GM21367 (cell line): ENCODE results near the gene TOX4.
"Not testable (repeated sequence)": the region's sequence is repeated elsewhere in the genome, so short reads cannot be mapped to it uniquely, and the experiment has no call there.

Source experiments
- ATAC-seq: cut with Tn5 transposase; IDR thresholded peaks from one replicate; pipeline ENCODE4 v1.9.1; 2021; ENCODE audit not compliant: unreplicated experiment

Gene TOX4

DNA sequence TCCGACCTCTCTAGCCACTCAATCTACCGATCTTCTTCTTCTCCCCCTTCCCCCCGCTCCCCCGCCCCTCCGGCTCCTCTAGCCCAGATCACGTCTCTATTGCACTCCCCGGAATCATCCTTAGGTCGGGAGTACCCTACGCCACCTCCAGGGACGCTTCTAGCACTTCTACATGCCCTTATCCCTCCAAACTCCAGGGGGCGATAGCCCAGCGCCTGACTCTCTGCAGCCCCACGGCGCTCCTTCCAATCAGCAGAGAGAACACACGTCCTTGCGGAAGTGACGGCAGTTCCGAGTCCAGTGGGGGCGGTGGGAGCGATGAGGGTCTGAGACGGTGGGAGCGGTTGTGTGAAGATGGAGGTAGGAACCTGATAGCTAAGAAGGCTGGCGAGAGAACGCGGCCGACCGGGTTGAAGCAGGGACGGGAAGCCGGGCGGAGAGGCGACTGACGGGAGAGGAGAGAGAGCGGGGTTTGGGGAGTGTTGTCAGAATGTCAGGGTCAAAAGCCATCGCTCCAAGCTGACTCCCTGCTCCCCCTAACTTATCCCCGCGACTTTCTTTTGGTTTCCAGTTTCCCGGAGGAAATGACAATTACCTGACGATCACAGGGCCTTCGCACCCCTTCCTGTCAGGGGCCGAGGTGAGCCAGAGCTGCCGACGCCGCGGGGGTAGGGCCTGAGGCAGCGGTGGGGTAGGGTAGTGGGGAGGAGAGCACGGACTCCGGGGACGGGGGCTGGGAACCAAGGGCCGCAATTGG is at the start of gene TOX4, which contains the start of gene RAB2B:
Gene TOX4 (plus strand): TSS at position 271 of the 757 bp plus-strand sequence. CDS start 84 bp downstream, at position 355.
Gene RAB2B (minus strand): TSS at position 35 of the 757 bp plus-strand sequence. CDS start 87 bp downstream, outside the sequence.
- ATAC-seq, result peak; percentile 99

DNA sequence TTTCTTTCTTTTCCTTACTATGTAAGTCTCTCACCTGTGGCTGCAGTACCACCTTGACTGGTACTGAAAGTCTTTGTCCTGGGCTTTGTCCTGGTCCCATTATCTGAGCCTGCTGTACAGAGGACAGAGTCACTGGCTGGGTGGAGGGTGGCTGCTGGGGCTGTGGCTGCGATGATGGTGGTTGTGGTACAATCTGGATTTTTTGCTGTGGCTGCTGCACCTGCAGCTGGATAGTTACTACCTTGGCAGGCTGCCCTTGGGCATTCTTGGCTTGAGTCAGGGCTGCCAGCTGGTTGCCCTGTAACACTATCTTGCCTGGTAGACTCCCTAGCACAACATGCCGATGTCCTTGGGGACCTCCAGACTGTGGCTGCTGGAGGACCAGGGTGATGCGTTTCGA is 48.1 kb upstream of the TOX4 start:
- no peak for ATAC-seq

DNA sequence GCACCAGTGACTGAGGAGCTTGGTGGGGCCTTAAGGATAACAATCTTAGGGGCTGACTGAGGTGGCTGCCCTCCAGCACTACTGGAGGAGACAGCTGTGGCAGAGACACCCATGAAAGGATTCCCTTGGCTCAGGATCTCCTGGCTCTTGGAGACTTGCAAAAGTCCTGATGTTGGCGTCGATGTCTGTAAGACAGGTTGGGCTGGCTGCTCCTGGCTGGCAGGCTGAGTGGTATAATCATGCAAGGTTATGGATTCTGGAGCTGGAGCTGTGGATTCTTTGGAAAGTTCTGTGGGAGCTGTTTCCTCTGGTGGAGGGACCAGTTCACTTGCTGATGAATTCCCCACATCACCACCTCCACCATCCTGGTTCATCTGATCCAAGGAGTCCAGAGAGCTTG is 45.9 kb upstream of the TOX4 start:
- ATAC-seq, result no peak

DNA sequence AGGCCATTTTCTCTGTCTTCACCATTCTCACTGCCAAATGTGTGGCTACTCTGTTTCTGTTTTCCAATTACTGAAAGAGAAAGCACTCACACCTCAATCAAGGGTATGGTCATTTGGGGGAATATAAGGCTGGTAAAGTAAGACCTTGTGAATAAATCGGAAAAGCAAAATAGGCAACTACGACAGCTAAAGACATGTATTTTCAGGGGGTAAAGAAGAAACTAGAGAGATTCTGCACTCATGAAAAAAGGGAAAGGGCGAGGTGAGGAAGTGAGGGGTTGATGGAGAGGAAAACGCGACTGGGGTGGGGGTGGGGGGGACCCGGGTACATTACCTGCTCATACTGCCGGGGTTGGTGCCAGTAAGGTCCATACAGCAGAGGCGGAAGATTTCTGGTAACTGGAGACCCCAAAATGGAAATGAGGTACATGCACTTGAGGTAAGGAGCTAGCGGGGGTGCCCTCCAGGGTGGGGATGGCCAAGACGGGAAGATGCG is 40.4 kb upstream of the TOX4 start:
- ATAC-seq, result no peak

DNA sequence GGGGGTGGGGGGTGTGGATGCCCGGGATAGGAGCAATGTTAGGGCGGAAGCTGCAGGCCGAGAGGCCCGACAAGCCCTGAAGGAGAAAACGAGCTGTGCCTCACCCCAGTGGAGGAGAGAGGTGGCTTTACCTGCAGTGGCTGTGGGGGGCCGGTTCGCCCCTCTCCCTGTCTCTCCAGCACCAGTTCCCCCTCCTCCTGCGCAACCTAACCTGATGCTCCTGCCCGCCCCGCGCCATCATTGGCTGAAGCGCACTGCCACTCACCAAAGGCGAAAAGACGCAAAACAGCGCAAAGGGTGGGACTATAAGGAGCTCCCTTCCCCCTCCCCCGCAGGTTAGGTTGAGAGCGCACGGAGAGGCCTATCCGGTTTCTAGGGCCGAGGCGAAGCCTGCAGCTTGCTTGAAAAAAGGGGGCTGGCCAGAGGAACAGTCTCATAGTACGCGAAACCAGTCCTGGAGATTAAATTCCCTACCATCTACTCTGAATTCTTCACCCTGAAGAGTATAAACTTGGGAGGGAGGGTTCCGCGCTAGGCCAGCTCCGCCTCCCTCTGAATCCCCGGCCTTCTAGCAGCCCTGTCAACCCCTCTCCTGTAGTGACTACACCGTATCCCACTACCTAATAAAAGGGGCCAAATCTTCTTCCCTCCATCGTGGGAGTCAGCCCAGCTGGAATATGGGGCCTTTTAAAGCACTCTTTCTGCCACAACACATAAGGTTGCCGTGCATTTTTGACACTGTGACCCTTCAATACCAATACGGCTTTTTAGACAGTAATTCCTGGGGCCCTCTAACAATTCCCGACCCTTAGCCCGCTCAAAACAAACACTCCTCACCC is 39.7 kb upstream of the TOX4 start:
- peak; percentile 94 for ATAC-seq

DNA sequence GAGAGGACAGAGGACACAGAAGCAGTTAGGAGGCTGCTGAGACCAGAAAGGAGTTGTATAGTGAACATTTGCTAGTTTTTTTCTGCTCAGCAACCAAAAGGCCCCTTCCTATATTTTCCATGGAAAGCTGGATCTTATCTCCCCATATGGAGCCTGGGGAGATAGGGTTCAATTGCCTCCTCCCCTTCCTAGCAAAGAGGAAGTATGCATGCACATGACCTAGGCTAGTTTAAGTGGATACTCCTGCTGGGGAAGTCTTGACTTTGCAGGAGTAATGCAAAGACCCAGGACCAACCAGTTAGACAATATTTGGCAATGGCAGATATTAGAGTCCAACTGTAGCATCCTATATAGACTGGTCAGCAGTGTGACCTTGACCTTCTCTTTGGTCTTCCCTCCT is 36.1 kb upstream of the TOX4 start:
- no peak for ATAC-seq

DNA sequence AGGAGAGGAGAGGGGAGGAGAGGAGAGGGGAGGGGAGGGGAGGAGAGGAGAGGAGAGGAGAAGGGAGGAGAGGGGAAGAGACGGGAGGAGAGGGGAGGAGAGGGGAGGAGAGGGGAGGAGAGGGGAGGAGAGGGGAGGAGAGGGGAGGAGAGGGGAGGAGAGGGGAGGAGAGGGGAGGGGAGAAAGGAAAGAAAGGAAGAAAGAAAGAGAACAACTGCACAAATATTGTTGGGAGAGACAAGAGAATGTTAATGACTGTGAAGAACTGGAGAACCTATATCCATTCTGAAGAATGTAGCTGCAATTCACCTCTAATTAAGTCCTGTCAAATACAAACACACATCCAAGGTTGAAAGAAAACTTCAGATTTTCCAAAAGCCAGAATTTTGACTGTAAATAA is 34.3 kb upstream of the TOX4 start:
- ATAC-seq, result not testable (repeated sequence)

DNA sequence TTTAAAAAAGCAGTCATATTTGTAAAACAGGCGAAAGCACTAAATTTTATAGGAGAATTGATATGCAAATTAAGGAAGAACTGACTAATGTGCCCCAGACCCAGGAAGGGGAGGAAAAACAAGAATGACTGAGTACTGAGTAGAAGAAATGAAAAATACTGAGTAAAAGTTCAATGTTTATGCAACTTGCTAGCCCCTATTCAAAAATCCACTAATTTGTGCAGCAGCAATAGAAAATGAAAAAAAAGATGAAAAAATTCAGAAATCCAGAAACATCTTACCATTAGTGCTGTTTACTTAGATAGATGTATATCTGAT is 27.1 kb upstream of the TOX4 start:
- ATAC-seq, result no peak

DNA sequence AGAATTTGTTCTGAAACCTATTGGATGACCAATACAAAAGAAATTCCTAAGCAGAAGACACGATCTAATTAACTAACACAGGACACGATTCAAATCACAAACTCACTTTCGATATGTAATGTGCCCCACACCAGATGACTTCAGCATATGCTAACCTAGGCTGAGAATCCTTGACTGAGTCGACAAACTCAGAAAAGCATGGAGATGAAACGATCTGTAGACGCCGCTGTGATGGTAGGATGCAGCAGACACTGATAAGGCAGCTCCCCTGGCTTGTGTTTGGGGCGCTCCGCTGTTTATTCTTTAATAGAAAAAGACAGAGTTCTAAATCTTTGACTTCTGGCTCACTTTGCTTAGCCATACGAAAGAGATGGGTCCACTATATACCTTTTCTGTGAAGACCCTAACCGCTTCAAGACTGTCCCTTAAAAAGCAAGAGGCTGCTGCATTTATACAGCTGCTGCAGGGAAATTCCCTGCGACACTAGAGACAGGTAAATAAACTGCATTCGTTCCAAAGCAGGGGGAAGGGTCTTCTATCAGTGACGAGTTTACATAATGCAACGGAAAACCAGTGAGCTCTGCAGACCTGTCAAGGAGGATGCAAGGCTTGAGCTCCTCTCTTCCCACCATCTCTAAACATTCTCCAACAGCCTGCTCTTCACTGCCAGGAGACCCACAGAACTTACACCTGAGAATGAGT is 22.0 kb upstream of the TOX4 start:
- ATAC-seq, result no peak

DNA sequence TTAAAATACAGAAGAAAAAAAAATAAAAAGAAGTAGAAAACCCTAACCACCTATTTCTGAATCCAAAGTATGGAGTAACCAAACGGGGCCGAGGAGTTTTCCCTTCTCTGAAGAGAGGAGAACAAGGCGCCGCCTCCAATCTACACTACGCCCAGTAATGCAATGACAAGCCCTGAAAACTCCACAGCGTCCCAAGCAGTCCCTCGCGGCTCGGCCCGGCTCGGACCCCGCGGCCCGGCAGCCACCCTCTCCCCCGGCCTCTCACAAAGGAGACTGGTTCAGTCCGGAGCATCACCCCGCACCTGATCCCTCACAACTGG is 21.4 kb upstream of the TOX4 start:
- ATAC-seq, result no peak

DNA sequence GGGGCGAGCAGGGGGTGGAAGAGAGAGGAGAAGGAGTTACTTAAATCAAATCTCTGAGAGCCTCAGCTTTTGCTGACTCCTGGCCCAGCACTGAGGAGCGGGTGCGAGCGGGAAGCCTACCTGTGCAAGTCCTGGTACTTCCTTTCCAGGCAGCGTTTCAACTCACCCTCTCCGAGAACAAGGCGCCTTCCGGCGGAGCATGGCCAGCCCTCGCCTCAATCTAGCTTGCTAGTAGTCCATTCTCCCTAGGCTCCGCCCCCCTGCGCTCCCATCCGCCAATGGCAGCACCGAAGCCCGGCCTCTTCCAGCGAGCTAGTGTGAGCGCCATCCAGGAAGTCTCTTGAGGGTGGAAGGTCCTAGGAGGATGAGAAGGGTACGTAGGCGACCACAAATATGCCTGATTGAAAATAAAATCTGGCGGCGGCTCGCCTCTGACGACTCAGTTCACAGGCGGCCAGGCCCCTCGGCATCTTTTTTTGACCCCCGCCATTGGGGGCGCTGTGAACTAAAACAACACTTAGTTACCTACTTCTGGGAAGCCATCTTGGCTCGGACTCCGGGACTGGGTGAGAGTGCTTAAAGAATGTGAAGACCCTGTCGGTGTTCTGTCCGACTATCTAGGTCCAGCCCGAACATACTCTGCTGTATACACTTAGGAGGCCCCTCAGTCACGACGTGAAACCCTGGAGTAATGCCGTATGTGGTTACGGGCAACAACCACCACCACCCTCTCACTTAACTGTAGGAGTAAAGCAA is 20.9 kb upstream of the TOX4 start, which contains the start of gene CHD8:
Gene CHD8 (minus strand): TSS at position 212 of the 756 bp plus-strand sequence. CDS start 24,480 bp downstream, outside the sequence.
- peak; percentile 94 for ATAC-seq

DNA sequence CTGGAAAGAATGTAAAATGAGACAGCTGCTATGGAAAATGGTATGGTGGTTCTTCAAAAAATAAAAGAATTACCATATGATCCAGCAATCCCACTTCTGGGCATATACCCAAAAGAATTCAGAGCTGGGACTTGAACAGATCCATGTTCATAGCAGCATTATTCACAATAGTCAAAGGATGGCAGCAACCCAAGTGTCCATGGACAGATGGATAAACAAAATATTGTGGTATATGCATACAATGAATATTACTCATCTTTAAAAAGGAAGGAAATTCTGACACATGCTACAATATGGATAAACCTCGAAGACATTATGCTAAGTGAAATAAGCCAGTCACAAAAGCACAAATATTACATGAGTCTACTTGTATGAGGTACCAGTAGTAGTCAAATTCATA is 9.4 kb upstream of the TOX4 start:
- no peak for ATAC-seq

DNA sequence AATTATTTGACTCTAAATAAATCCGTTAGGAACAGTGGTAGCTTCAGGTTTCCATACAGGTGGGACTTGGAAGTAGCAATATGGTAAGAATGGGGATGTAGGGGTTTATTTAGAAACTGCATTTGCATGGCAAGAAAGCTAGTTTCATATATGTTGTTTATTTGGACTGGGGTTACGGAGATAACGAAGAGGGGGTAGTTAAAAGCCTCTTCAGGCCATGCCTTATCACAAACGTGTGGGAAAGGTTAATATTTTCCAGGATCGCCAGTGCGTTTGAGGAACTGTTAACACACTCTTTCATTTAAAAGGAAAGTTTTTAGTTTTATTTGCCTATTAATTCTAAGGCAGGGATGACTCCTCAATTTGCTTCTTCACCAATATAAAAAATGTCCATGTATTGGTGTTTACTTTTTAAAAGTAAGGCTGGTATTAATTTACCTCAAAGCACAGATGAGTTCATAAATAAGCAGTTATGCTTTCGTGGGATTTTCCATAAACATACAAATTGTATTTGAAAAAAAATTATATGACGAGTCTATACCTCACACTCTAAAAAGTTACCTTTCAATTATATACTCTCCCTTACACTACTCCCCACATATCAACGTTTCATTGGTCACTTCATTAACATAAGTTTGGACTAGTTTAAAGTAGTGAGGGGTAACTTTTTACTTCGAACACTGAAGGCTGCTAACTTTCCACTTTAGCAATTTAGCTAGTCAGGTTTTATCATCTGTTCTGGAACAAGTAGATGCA is 1.1 kb upstream of the TOX4 start:
- no peak for ATAC-seq

DNA sequence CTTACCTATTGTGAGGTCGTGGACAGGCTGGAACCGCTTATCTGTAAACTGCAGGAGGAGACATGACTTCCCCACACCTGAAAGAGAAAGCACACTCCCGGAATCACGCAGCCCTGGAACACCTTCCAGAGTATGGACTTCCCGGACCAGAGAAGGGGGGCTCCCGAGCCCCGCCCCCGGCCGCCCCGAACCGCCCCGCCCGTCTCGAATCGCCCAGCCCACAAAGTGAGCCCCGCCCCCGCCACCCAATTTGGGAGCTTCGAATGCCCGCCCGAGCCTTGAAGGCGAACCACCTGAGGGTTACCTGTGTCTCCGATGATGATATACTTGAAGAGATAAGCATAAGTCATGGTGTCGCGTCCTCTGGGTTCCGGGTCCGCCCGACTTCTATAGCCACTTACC is 471 bp upstream of the TOX4 start:
- peak; percentile 23 for ATAC-seq

DNA sequence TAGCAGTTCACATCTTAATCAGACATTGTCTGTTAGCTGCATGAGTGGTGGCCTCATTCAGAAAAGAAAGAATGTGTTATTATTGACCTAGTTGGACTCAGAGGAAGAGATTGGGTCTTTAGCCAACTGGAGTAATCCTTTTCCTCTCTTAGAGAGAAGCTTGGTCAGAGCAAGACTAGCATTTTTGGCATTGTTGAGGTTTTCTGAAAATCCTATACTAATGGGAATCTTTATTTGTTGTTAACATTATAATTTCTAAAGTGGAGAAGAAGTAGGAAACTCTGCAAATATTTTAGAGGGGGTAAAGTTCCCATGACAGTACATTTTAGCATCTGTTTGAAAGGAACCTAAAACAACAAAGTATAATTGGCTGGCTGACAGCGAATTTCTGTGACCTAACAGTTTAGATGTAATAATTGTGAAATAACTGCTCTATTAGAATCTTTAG is 9.7 kb downstream of the TOX4 start:
- ATAC-seq, result no peak

DNA sequence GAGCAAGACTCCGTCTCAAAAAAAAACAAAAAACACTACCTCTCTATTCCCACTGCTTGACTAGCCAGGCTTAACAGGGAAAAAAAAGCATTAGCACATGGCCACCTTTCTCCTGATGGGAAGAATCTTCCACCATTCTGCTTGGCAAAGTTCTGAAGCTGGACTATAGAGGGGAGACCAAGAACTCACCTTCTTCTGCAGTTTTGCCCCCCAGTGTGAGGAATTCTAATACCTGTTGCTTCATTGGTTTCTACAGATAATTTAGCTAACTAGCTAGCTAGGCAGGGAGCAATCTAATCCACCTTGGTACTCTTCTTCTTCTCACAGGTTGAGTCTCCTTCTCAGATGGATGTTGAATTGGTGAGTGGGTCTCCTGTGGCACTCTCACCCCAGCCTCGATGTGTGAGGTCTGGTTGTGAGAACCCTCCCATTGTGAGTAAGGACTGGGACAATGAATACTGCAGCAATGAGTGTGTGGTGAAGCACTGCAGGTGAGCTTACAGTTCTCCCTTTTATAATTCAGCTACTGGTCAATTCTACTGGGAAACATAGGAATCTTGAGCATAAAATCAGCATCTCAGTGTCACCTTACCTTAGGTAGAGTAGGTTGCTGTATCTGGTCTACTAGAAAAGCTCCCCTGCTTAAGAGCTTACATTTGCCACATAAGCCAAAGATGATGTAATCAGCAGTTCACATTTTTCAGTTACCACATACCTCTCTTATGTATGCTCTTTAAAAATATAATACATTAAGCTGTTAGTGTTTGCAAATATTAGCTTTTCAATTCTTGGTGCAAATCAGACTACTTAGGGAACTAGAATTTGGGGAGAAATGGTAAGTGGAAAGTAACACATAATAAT is 18.1 kb downstream of the TOX4 start:
- no peak for ATAC-seq

DNA sequence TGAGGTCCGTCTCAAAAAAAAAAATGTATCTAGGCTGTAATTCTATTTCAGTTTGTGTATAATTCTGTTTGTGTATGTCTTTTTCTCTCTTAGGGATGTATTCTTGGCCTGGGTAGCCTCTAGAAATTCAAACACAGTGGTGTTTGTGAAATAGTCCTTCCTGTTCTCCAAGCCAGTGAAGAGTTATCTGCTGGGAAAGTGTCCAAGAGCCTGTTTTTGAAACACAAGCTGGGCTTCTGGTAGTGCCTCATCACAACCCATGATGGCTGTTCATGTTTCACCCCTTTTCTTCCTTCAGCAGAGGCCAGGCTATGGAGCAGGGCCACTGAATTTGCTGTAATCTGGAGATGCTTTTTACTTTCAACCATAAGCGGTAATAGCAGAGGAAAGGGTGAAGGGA is 19.5 kb downstream of the TOX4 start:
- ATAC-seq, result no peak

DNA sequence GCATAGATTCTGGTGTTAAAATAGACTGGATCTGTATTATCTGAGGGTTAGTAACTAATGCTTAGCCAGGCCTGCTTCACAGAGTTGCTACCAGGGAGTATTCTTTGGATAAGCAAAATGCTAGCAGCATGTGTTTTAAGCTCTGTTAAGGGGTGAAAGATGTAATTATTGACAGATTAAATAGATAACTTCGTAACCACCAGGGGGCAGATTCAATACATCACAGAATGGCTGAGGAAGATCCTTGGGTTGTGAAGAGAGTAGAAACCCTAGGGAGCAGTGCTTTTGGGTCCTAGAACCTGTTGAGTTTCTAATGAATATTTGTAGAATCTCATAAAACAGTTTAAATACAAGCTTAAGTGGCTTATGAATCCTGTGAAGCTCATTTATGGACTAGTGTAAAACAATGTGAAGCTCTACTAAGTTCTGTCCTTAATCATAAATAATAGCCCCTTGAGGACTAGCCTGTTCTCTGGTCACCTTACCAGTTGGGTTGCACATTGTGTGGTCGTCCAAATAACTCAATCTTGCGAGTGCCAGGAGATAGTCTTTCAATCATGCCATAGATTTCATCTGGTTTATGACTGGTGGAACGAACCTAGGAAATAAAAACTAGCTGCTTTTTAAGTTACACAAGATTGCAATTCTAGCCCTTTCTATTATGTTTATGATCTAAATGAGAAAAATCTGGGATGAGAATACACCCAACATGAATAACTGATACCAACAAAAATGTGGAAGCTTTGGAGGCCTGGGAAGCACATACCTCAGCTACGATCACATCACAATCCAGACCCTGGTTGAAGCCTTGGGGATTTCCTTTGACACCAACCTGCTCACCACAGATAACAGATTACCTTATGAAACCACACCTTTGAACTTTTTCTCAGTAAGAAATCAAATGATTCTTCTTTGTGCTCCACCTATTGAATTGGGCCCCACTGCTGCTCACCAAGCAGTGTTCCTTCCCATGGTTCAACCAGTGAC is 21.8 kb downstream of the TOX4 start:
- peak; percentile 45 for ATAC-seq
